22Rv1 (cell line): ENCODE data around the gene CARS1.
"Not testable (repeated sequence)": the region's sequence is repeated elsewhere in the genome, so short reads cannot be mapped to it uniquely, and the experiment has no call there.

ENCODE experiments used
- CTCF ChIP-seq: fragments of 450-650 bp; IDR thresholded peaks from 2 replicates; pipeline ENCODE4 v1.5.1; 2017; ENCODE audit warnings: mild to moderate bottlenecking
- ZFX ChIP-seq: fragments of 450-650 bp; IDR thresholded peaks from 2 replicates; pipeline ENCODE4 v1.6.1; 2017; ENCODE audit warnings: antibody characterized with exemption, borderline replicate concordance

DNA sequence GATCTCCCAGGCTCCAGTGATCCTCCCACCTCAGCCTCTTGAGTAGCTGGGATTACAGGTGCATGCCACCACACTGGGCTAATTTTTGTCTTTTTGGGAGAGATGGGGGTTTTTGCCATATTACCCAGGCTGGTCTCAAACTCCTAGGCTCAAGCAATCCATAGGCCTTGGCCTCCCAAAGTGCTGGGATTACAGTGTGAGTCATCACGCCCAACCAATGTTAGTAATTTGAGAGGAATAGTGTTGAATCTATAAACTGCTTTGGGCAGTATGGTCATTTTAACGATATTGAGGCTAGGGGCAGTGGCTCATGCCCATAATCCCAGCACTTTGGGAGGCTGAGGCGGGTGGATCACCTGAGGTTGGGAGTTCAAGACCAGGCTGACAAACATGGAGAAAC lies 9.1 kb upstream of the CARS1 start:
- TF ChIP-seq CTCF, ZFX: not testable (repeated sequence)
